GM12864 (cell line): Measurements from ENCODE around the gene FEM1B.

Experiments used
- DNase-seq: peaks from one replicate; pipeline ENCODE4 v3.0.0-alpha.2; 2011; ENCODE audit warnings: low read depth
- H3K4me3 ChIP-seq: 2 replicates; pipeline ENCODE4 v1.5.1; 2011; ENCODE audit warnings: mild to moderate bottlenecking, low read depth, low read length, control low read depth
- TF ChIP-seq, protein P1 (sequence below): IDR thresholded peaks from 2 replicates; pipeline ENCODE4 v1.5.1; 2011; ENCODE audit warnings: low read depth, mild to moderate bottlenecking, moderate library complexity, low read length, control low read depth, inconsistent platforms; ENCODE audit errors: missing control alignments

FEM1B gene

DNA sequence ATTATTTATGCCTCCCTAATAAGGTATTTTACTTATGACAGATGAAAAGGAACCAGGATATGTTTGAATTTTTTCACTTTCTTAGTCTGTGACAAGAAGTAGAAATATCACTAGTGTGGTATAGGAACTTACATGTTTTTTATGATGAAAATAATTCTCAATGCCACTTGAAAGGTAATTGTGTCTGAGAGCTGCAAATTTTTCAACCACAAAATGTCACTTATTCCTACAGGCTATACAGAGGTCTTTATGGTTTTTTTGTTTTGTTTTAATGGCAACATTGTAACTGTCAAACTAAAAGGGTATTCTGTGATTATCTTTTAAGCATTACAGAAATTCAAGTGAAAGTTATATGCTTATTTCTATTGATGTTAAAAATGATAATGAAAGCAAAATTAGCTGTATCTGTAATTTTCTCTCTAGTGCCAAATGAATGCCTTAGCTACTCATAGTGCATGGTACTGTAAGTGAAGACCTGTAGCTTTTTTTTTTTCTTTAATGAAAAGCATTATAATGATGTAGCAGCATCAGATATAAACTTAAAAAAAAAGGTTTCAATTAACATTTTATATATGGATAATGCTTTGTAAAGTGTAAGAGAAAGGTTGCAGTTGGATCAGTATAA lies 14.7 kb downstream of the FEM1B start:
- DNase-seq = no peak
- TF ChIP-seq, protein P1, sequence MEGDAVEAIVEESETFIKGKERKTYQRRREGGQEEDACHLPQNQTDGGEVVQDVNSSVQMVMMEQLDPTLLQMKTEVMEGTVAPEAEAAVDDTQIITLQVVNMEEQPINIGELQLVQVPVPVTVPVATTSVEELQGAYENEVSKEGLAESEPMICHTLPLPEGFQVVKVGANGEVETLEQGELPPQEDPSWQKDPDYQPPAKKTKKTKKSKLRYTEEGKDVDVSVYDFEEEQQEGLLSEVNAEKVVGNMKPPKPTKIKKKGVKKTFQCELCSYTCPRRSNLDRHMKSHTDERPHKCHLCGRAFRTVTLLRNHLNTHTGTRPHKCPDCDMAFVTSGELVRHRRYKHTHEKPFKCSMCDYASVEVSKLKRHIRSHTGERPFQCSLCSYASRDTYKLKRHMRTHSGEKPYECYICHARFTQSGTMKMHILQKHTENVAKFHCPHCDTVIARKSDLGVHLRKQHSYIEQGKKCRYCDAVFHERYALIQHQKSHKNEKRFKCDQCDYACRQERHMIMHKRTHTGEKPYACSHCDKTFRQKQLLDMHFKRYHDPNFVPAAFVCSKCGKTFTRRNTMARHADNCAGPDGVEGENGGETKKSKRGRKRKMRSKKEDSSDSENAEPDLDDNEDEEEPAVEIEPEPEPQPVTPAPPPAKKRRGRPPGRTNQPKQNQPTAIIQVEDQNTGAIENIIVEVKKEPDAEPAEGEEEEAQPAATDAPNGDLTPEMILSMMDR = no peak
- H3K4me3 ChIP-seq = no peak overlapping the region

DNA sequence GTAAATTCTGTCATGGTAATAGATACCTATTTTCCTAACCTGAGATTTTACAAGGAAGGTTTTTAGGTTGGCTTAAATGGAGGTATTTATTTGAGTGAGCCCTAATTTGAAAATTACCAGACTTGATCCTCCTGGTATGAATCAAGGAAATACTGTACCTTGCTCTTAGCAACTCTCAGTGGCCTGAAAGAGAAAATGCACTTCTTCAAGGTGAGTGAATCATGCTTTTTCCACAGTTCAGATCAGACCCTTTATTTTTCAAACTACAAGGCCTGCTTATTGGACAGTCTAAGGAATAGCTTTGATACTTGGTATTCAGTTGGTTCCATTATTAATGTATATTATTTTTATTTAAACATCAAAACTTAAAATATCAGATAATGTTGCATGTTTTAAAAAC lies 15.4 kb downstream of the FEM1B start:
- DNase-seq = no peak
- TF ChIP-seq, protein P1 = no peak
- no peak overlapping the region for H3K4me3 ChIP-seq

- no peak overlapping the region for H3K4me3 ChIP-seq
- DNase-seq = no peak
- TF ChIP-seq, protein P1 = no peak
These were observed 17.7 kb downstream of the FEM1B start for GRCh38 chr15:68295014-68295805.

DNA sequence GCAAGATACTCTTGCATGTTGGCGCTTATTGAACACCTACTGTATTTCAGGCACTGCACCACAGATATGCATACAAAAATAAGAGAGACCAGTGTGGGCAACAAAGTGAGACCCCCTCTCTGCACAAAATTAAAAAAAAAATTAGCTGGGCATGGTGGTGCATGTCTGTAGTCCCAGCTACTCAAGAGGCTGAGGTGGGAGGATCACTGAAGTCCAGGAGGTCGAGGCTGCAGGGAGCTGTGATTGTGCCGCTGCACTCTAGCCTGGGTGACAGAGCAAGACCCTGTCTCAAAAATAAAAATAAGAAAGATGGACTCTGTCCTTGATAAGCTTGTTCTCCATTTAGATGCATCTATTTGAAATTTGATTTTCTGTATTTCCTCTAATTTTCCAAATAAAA lies 20.8 kb downstream of the FEM1B start:
- TF ChIP-seq, protein P1 = no peak
- H3K4me3 ChIP-seq = no peak overlapping the region; the same call in 1 of the 2 replicates
- no peak for DNase-seq

DNA sequence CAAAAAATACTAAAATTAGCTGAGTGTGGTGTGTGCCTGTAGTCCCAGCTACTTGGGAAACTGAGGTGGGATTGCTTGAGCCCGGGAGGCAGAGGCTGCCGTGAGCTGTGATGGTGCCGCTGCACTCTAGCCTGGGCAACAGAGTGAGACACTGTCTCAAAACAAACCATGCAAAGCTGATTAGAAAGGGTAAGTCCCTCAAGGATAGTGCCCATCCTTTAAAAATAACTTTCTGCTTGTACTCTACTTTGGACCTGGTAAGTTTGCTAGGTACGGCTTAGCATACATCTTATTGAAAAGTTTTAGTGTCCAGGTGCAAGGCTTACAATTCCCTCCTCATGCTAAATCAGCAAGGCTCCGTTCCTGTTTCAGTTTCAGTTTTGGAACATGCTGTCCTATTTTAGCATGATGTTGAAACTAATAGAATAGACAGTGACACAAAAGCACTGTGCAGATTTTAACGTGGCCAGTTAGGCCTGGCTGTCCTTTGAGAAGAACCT lies 21.4 kb downstream of the FEM1B start:
- H3K4me3 ChIP-seq = peak overlapping the region; percentile 3; the same call in 1 of the 2 replicates
- TF ChIP-seq, protein P1 = no peak
- DNase-seq = peak; percentile 82

DNA sequence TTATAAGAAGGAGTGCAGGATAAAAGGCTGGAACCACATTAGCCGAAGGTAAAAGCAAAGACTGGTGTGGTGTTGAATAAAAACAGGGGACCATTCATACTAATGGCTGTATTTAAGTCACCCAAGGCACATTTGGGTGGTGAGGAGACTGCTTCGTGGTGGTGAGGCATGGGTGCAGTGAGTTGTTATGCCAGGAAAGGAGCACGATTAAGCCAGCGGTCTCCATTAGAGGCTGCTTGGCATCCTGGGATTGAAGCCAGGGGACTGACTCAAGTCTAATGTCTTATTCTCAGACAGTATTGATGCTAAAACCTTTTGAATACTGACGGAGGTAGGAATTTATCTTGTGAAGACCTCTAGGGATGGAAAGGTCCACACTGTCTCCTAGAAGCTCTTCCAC lies 21.9 kb downstream of the FEM1B start:
- TF ChIP-seq, protein P1 = no peak
- DNase-seq = no peak
- no peak overlapping the region for H3K4me3 ChIP-seq
